Skeletal muscle cell (primary cell): Measurements from ENCODE around the gene PIEZO2.
"Not testable (repeated sequence)": the region's sequence is repeated elsewhere in the genome, so short reads cannot be mapped to it uniquely, and the experiment has no call there.

Experiments
- DNase-seq: peaks from one replicate; pipeline ENCODE4 v3.0.0-alpha.2; 2010; ENCODE audit warnings: low read depth
- H3K4me3 ChIP-seq: 2 replicates; pipeline ENCODE4 v1.5.1; 2011; ENCODE audit warnings: low read depth, mild to moderate bottlenecking, control low read depth, low read length, moderate library complexity

PIEZO2 gene

GRCh38 chr18:11154368-11154989 lies 5.1 kb upstream of the PIEZO2 start:
- no peak for DNase-seq
- no peak overlapping the region for H3K4me3 ChIP-seq

- no peak overlapping the region for H3K4me3 ChIP-seq
- DNase-seq, result no peak
Observed at GRCh38 chr18:11153097-11153496, 3.7 kb upstream of the PIEZO2 start.

- H3K4me3 ChIP-seq, result no peak overlapping the region
- DNase-seq, result no peak
Observed at GRCh38 chr18:11150271-11150615, 874 bp upstream of the PIEZO2 start.

GRCh38 chr18:11148680-11149440 lies 509 bp downstream of the PIEZO2 start:
- no peak for DNase-seq
- H3K4me3 ChIP-seq, result peak overlapping the region; percentile 23

GRCh38 chr18:11147962-11148679 lies 1.2 kb downstream of the PIEZO2 start:
- H3K4me3 ChIP-seq, result no peak overlapping the region
- DNase-seq, result no peak

GRCh38 chr18:11147371-11147951 lies 1.9 kb downstream of the PIEZO2 start:
- no peak overlapping the region for H3K4me3 ChIP-seq
- DNase-seq, result no peak

- H3K4me3 ChIP-seq, result no peak overlapping the region
- DNase-seq, result no peak
Observed at GRCh38 chr18:11146947-11147345, 2.4 kb downstream of the PIEZO2 start.

GRCh38 chr18:11146238-11146946 lies 3.0 kb downstream of the PIEZO2 start:
- H3K4me3 ChIP-seq, result no peak overlapping the region

GRCh38 chr18:11145413-11146191 lies 3.8 kb downstream of the PIEZO2 start:
- no peak overlapping the region for H3K4me3 ChIP-seq
- DNase-seq, result no peak

More at GRCh38 chr18:11146238-11146946, 3.0 kb downstream of the PIEZO2 start:
- no peak for DNase-seq

GRCh38 chr18:11137400-11137799 lies 12.0 kb downstream of the PIEZO2 start:
- no peak for DNase-seq
- H3K4me3 ChIP-seq, result no peak overlapping the region

- H3K4me3 ChIP-seq, result no peak overlapping the region
- no peak for DNase-seq
Observed at GRCh38 chr18:11136241-11136640, 13.1 kb downstream of the PIEZO2 start.

- no peak overlapping the region for H3K4me3 ChIP-seq
- DNase-seq, result no peak
Observed at GRCh38 chr18:11134940-11135339, 14.4 kb downstream of the PIEZO2 start.

GRCh38 chr18:11129059-11129458 lies 20.3 kb downstream of the PIEZO2 start:
- H3K4me3 ChIP-seq, DNase-seq: not testable (repeated sequence)

GRCh38 chr18:11125492-11126315 lies 23.7 kb downstream of the PIEZO2 start:
- H3K4me3 ChIP-seq, result no peak overlapping the region
- DNase-seq, result no peak

- DNase-seq, result no peak
- H3K4me3 ChIP-seq, result no peak overlapping the region
Observed at GRCh38 chr18:11124054-11124453, 25.3 kb downstream of the PIEZO2 start.

GRCh38 chr18:11121443-11121849 lies 27.9 kb downstream of the PIEZO2 start:
- DNase-seq, result no peak
- no peak overlapping the region for H3K4me3 ChIP-seq

GRCh38 chr18:11119959-11120587 lies 29.3 kb downstream of the PIEZO2 start:
- no peak for DNase-seq
- H3K4me3 ChIP-seq, result no peak overlapping the region

GRCh38 chr18:11119550-11119949 lies 29.8 kb downstream of the PIEZO2 start:
- DNase-seq, result no peak

More at GRCh38 chr18:11119550-11119949, 29.8 kb downstream of the PIEZO2 start:
- H3K4me3 ChIP-seq, result no peak overlapping the region
